K562 (cell line): ENCODE data around the gene GSG1L2. TPM values are rescaled to one million over a fixed set of nuclear protein-coding genes. Genes with fewer than 3 reads are reported as not detected.

Source experiments
- ATAC-seq: fragments of 200-7000 bp; cut with Tn5 transposase; 3 replicates; pipeline ENCODE4 v1.9.1; 2020; ENCODE audit warnings: moderate library complexity
- BruUV-seq: library from RNA; stranded (reverse); fragments of 400-500 nt; replicated peaks from 2 replicates; lab custom pipeline; 2021; lab: Mats Ljungman, UMichigan
- CTCF ChIA-PET: fragments of 300-600 bp; formaldehyde crosslinking; extraction: SDS; loops from one replicate; lab custom pipeline; 2021; ENCODE audit warnings: low intra/inter-chr PET ratio; lab: Yijun Ruan, JAX
- POLR2A ChIA-PET: fragments of 300-600, 350-650 bp; sonication (Branson Sonifier 250); formaldehyde crosslinking; extraction: SDS; loops from one replicate; lab custom pipeline; 2021; ENCODE audit warnings: antibody characterized with exemption, inconsistent platforms; lab: Yijun Ruan, JAX
- DNase-seq, 4 experiments: peaks; one replicate each; pipeline versions ENCODE4 v3.0.0 to v3.0.0-alpha.2; 2011 to 2018; ENCODE audit warnings: low spot score in 3 of 4, mixed read lengths in 3 of 4; ENCODE audit errors: extremely low read depth in 1 of 4
- FAIRE-seq: peaks from 2 replicates; lab custom pipeline; 2011; peaks lifted over from hg19 to GRCh38; lab: Jason Lieb, UNC
- H2AFZ ChIP-seq: 2 replicates; pipeline ENCODE4 v1.6.0; 2011; ENCODE audit warnings: low read depth, low read length, control low read depth, inconsistent platforms
- H3K27ac ChIP-seq: fragments of 200-600 bp; 3 replicates; pipeline ENCODE4 v1.8.0; 2011; ENCODE audit warnings: low read depth, mild to moderate bottlenecking, control low read depth, inconsistent platforms, low read length, moderate library complexity, mixed read lengths; ENCODE audit errors: extremely low read depth
- H3K27me3 ChIP-seq, 2 experiments: fragments of 300-600 bp in 1 of 2; 2 replicates in 1 of 2; 3 replicates in 1 of 2; pipeline versions ENCODE4 v1.6.0 to v1.8.0; 2011; ENCODE audit warnings: inconsistent platforms in 2 of 2, low read length in 2 of 2, mild to moderate bottlenecking in 1 of 2, mixed read lengths in 1 of 2, moderate library complexity in 1 of 2; ENCODE audit not compliant: control insufficient read depth in 2 of 2, insufficient read depth in 2 of 2
- H3K36me3 ChIP-seq: fragments of 300-600 bp; 3 replicates; pipeline ENCODE4 v1.8.0; 2011; ENCODE audit warnings: mild to moderate bottlenecking, low read length, inconsistent platforms; ENCODE audit not compliant: control insufficient read depth, insufficient read depth
- H3K4me1 ChIP-seq, 2 experiments: fragments of 200-600 bp in 1 of 2; replicated peaks in 1 of 2; 2 replicates in 1 of 2; 3 replicates in 1 of 2; pipeline versions ENCODE4 v1.5.1 to v1.8.0; 2011; ENCODE audit warnings: inconsistent platforms in 2 of 2, low read length in 2 of 2, mild to moderate bottlenecking in 1 of 2, mixed read lengths in 1 of 2, moderate library complexity in 1 of 2; ENCODE audit not compliant: control insufficient read depth in 2 of 2, insufficient read depth in 2 of 2
- H3K4me2 ChIP-seq: 2 replicates; pipeline ENCODE4 v1.6.1; 2011; ENCODE audit warnings: low read length, control low read depth, inconsistent platforms, mixed read lengths; ENCODE audit not compliant: insufficient read depth
- H3K4me3 ChIP-seq: fragments of 200-600 bp; sonication (generic), shearing (Covaris generic); 2 replicates; pipeline ENCODE4 v1.5.1; 2016; ENCODE audit warnings: control low read depth, inconsistent platforms
- H3K79me2 ChIP-seq: fragments of 200-600 bp; 3 replicates; pipeline ENCODE4 v1.8.0; 2011; ENCODE audit warnings: low read length, inconsistent platforms; ENCODE audit not compliant: control insufficient read depth, insufficient read depth
- H3K9ac ChIP-seq, 2 experiments: 2 replicates each; pipeline versions ENCODE4 v1.6.0 to v1.6.1; 2011; ENCODE audit warnings: low read depth in 2 of 2, low read length in 2 of 2, control low read depth in 1 of 2, inconsistent platforms in 1 of 2, mild to moderate bottlenecking in 1 of 2, mixed read lengths in 1 of 2; ENCODE audit not compliant: insufficient read depth in 1 of 2
- H3K9me1 ChIP-seq: one replicate; pipeline ENCODE4 v1.6.0; 2011; ENCODE audit warnings: inconsistent platforms, mild to moderate bottlenecking, low read length, moderate library complexity; ENCODE audit not compliant: control insufficient read depth, insufficient read depth
- H3K9me3 ChIP-seq: replicated peaks from 2 replicates; pipeline ENCODE4 v1.5.1; 2011; ENCODE audit warnings: low read depth, low read length, inconsistent platforms; ENCODE audit not compliant: control insufficient read depth, insufficient read depth
- H4K20me1 ChIP-seq: replicated peaks from 2 replicates; pipeline ENCODE4 v1.6.1; 2011; ENCODE audit warnings: low read length, inconsistent platforms, mixed read lengths; ENCODE audit not compliant: control insufficient read depth, insufficient read depth
- AFF1 ChIP-seq, 2 experiments: fragments of 450-650 bp; IDR thresholded peaks; 2 replicates each; pipeline ENCODE4 v1.6.1; 2018; ENCODE audit warnings: mild to moderate bottlenecking in 2 of 2, low read depth in 1 of 2; ENCODE audit not compliant: partially characterized antibody in 2 of 2
- CAMTA2 ChIP-seq: fragments of 250-450 bp; sonication (Bioruptor Pico); conservative IDR thresholded peaks from 2 replicates; pipeline ENCODE4 v1.5.1; 2022
- CHAMP1 ChIP-seq: fragments of 450-650 bp; IDR thresholded peaks from 2 replicates; pipeline ENCODE4 v1.6.1; 2016; ENCODE audit warnings: mild to moderate bottlenecking
- FOXA3 ChIP-seq, 2 experiments: fragments of 450-650 bp in 1 of 2; sonication (generic) in 1 of 2; formaldehyde crosslinking; IDR thresholded peaks in 1 of 2; conservative IDR thresholded peaks in 1 of 2; 2 replicates each; pipeline versions ENCODE4 v1.4.0 to v1.8.0; 2020 to 2022; ENCODE audit warnings: mild to moderate bottlenecking in 2 of 2, missing genetic modification reagents in 1 of 2
- NFE2L1 ChIP-seq: fragments of 450-650 bp; IDR thresholded peaks from 2 replicates; pipeline ENCODE4 v1.6.1; 2016; ENCODE audit warnings: missing genetic modification characterization, low read depth, mild to moderate bottlenecking, missing compliant biosample characterization, moderate library complexity, borderline replicate concordance
- NR2C2 ChIP-seq, 2 experiments: fragments of 200-800 bp in 1 of 2; sonication (Bioruptor generic) in 1 of 2; sonication (generic) in 1 of 2; formaldehyde crosslinking in 1 of 2; IDR thresholded peaks; 2 replicates each; pipeline versions ENCODE4 v1.6.1 to v1.8.0; 2016 to 2022; ENCODE audit warnings: mild to moderate bottlenecking in 1 of 2, missing compliant biosample characterization in 1 of 2, missing genetic modification characterization in 1 of 2, missing genetic modification reagents in 1 of 2
- SREBF2 ChIP-seq: sonication (generic); formaldehyde crosslinking; IDR thresholded peaks from 2 replicates; pipeline ENCODE4 v1.4.0; 2020; ENCODE audit warnings: mild to moderate bottlenecking, missing genetic modification reagents
- USF1 ChIP-seq: sonication (generic); formaldehyde crosslinking; IDR thresholded peaks from 2 replicates; pipeline ENCODE4 v1.9.0; 2022; ENCODE audit warnings: mild to moderate bottlenecking, missing genetic modification reagents
- ZFP36 ChIP-seq: fragments of 150-350 bp; IDR thresholded peaks from 2 replicates; pipeline ENCODE4 v1.6.1; 2018; ENCODE audit warnings: low read length, low read depth; ENCODE audit not compliant: partially characterized antibody
- ZNF140 ChIP-seq: fragments of 250-450 bp; sonication (Bioruptor Pico); IDR thresholded peaks from 2 replicates; pipeline ENCODE4 v1.8.0; 2021; ENCODE audit warnings: moderate library complexity, mild to moderate bottlenecking, inconsistent platforms
- ZNF146 ChIP-seq: IDR thresholded peaks from one replicate; pipeline ENCODE4 v1.6.1; 2018; ENCODE audit warnings: missing compliant biosample characterization; ENCODE audit not compliant: unreplicated experiment
- ZNF24 ChIP-seq: fragments of 450-650 bp; IDR thresholded peaks from 2 replicates; pipeline ENCODE4 v1.6.1; 2016
- WGBS: fragments of 100-300 bp; shearing (Covaris generic); methylation state at CpG from one replicate; pipeline ENCODE4 v1.1.6; 2016; ENCODE audit warnings: low coverage, mixed read lengths; ENCODE audit not compliant: insufficient coverage; ENCODE audit errors: missing lambda C conversion rate; 5-methylcytosine and 5-hydroxymethylcytosine counted together
- in situ Hi-C: fragments of 300-500 bp; cut with MboI; formaldehyde crosslinking; loops from 4 replicates; pipeline ENCODE4 v1.15.0; 2018; ENCODE audit warnings: inconsistent platforms, mixed read lengths
- intact Hi-C: fragments of 100-400 bp; cut with micrococcal nuclease; formaldehyde crosslinking; loops from 2 replicates; pipeline ENCODE4 v1.14.2; 2022
- polyA plus RNA-seq, 8 experiments: library from polyadenylated mRNA; depleted of rRNA in 4 of 8; stranded (reverse) in 5 of 8; unstranded in 3 of 8; fragments of >200 nt; fragmentation: Nextera tagmentation in 2 of 8; fragmentation: Illumina TruSeq in 1 of 8; extraction: Ambion mirVana in 2 of 8; extraction: Trizol in 1 of 8; gene quantifications; 2 replicates each; pipeline versions ENCODE4 v1.2.1 to v1.2.3, GENCODE V29; 2011 to 2014; ENCODE audit warnings: inconsistent platforms in 1 of 8, missing spikeins in 1 of 8
- total RNA-seq, 7 experiments: library from RNA; depleted of rRNA in 6 of 7; stranded (reverse); fragments of >200 nt in 6 of 7; fragmentation: Illumina TruSeq in 2 of 7; extraction: Trizol in 2 of 7; gene quantifications; 2 replicates each; pipeline versions ENCODE4 v1.2.1 to v1.2.3, GENCODE V29; 2011 to 2021; ENCODE audit warnings: low replicate concordance in 1 of 7
- TF ChIP-seq, protein P1 (sequence below): fragments of 450-650 bp; formaldehyde crosslinking; IDR thresholded peaks from 2 replicates; pipeline ENCODE4 v1.4.0; 2020; ENCODE audit warnings: mild to moderate bottlenecking, moderate library complexity

The GSG1L2 gene
- total and polyA plus RNA-seq, 9 of the 15 experiments (the other 6 are each of a cell fraction or from before 2014, with no cell fraction given), result not detected

GRCh38 chr17:9792181-9792840, 29.6 kb downstream of the GSG1L2 start:
- no peak overlapping the region for H3K9ac ChIP-seq
- DNase-seq (no peak), FAIRE-seq (no peak), ATAC-seq (no peak)
- BruUV-seq, result no TSS peak
- no peak overlapping the region for H3K4me2 ChIP-seq
- H3K36me3 ChIP-seq, result no peaks in the 10 kb centered on the region
- H2AFZ ChIP-seq, result no peak overlapping the region
- no peak overlapping the region for H3K27ac ChIP-seq
- H3K79me2 ChIP-seq, result no peaks in the 10 kb centered on the region
- ChIA-PET CTCF (no interaction called here), POLR2A (no interaction called here)
- no peaks in the 10 kb centered on the region for H3K9me1 ChIP-seq
- H3K9me3 ChIP-seq, result no peaks in the 10 kb centered on the region
- intact Hi-C loops, result no loop called here
- 18% methylated on average over 10 of the region's 15 CpGs for WGBS
- no peaks in the 10 kb centered on the region; a peak in 1 of 5 replicates for H3K27me3 ChIP-seq
- no peak overlapping the region for H3K4me3 ChIP-seq
- no peaks in the 10 kb centered on the region for H4K20me1 ChIP-seq
- no peaks in the 10 kb centered on the region for H3K4me1 ChIP-seq
- in situ Hi-C loops, result no loop called here
- TF ChIP-seq SREBF2 (CRISPR knock-in tag) (no peak), ZFP36 (no peak), FOXA3 (CRISPR knock-in tag; conservative IDR thresholded peaks at IDR 0.05 in 1 of 2, IDR thresholded peaks at IDR 0.05 in 1 of 2) (no peak), ZNF140 (CRISPR knock-in tag) (no peak), CAMTA2 (CRISPR knock-in tag) (no peak), ZNF146 (CRISPR knock-in tag) (no peak), ZNF24 (no peak), CHAMP1 (no peak), NR2C2 (CRISPR knock-in tag; IDR thresholded peaks at IDR 0.05) (no peak), NR2C2 (tag; IDR thresholded peaks at IDR 0.05) (no peak), USF1 (CRISPR knock-in tag) (no peak), AFF1 (IDR thresholded peaks at IDR 0.05; ENCODE audit: low read depth in 1 of 2, partially characterized antibody in 2 of 2) (no peak), NFE2L1 (tag) (no peak)
- TF ChIP-seq, protein P1, sequence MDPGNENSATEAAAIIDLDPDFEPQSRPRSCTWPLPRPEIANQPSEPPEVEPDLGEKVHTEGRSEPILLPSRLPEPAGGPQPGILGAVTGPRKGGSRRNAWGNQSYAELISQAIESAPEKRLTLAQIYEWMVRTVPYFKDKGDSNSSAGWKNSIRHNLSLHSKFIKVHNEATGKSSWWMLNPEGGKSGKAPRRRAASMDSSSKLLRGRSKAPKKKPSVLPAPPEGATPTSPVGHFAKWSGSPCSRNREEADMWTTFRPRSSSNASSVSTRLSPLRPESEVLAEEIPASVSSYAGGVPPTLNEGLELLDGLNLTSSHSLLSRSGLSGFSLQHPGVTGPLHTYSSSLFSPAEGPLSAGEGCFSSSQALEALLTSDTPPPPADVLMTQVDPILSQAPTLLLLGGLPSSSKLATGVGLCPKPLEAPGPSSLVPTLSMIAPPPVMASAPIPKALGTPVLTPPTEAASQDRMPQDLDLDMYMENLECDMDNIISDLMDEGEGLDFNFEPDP (CRISPR knock-in tag), result no peak
